HG03045 (cell line): ENCODE results near the gene LRRN2.

ENCODE experiments used
- ATAC-seq: cut with Tn5 transposase; IDR thresholded peaks from one replicate; pipeline ENCODE4 v1.9.1; 2021; ENCODE audit warnings: mild to moderate bottlenecking, moderate library complexity; ENCODE audit not compliant: unreplicated experiment

LRRN2 gene

DNA sequence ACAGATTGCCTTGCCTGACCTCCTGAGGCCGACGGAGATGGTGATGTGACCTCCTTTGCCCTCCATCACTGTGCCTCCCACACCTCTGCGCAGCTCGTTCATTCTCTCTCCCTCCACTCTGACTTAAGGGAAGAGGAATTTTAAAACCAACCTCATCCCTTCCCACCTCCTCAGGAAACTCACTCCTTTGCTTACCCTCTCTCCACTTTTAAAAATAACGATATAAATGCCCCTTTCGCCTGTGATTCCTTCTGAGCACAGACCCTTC lies 21.2 kb downstream of the LRRN2 start:
- ATAC-seq: no peak

DNA sequence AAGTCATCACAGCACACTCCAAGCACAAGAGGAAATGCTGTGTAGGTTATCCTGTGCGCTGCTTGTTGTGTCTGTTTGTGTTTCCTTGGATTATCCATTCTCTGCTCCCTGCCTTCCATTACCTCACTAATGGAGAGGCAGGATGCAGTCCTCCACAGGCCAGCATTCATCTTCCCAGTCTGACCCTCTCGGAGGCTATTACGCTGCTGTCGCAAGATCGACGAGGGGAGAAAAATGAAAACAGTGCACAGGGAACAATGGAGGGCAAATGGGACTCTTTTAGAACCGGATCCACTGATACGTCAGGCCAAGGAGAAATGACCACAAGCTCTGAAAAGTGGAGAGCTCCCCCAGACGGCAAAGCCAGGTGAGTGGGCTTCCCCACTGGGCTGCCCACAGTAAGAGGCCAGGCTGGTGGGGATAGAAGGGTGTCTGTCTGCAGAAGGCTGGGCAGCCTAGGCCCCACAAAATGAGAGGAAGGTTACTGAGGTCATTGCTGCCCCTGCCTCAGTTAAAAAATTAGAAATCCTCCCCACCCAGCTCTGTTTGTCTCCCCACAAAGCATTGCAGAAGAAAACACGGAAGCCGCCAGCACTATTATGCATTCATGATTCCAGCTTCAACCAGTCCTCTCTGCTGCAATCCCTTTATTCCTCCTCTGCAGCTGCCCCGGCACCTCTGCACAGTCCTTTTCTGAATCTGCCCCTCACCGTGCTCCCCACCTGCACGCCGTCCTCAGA lies 21.7 kb downstream of the LRRN2 start:
- no peak for ATAC-seq

DNA sequence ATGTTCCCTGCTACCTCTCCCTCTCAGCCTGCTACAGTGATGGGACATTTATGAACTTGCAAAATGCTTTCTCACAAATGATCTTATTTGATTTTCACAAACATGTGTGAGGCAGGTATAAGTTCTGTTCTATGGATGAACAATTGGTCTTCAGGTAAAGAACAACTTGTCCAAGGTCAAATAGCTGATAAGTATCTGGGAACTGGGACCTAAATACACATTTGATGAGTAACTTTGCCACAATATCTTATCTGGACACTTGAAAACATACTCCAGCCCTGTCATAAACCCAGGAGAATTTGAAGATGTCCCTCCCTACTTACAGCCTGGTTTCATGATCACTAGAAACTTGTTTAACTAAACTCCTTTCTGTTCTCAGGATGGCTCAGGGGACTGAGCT lies 23.0 kb downstream of the LRRN2 start:
- no peak for ATAC-seq

DNA sequence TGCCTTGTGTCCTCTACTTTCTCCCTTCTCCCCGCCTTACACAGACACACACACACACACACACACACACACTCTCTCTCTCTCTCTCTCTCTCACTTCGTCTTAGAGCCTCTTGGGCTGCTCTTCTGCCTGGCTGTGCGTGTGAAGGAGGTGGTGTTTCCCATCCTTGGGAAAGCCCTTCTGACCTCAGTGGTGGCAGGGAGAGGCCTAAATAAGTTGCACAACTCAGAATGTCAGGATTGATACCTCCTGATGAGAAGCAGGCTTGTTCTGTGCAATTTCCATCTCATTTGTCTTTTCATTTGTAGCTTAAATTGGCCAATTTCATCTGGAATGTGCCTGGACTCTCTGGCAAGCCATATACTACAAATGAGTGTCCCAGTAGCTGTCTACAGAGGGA lies 25.0 kb downstream of the LRRN2 start:
- no peak for ATAC-seq

DNA sequence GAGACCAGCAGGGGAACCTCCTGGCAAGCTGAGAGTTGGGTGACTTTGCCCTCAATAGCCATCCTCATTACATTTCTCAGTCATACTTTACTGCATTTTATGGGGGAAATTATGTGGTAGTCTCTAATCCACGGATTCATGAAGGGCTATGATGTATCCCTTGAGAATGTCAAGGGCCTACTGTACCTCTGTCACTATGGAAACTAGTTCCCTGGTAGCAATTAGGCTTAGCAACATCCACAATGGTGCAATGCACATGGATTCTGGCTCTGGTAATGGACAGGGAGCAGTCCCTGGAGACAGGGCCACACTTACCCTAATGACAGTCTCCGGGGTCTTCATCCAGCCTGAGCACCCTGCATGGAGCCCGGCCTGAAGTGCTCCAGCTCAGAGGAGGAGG lies 26.5 kb downstream of the LRRN2 start:
- ATAC-seq: no peak

DNA sequence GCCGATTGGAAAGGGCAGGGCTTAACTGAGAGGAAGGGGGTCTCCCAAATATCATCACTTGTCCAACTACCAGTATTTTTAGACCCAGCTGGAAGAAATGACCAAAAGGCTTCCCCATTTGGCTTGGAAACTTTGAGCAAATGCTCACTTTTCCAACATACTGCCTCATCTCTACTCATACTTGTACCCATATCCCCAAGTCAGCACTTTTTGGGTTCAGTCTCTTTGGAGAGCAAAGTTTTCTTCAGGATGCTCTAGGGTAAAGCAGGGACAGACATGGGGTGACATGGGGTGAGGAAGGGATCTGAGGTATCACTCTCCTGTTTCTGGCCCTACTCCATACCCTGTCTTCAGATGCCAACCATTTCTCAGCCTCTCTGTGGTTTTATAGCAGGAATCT lies 27.2 kb downstream of the LRRN2 start:
- no peak for ATAC-seq

DNA sequence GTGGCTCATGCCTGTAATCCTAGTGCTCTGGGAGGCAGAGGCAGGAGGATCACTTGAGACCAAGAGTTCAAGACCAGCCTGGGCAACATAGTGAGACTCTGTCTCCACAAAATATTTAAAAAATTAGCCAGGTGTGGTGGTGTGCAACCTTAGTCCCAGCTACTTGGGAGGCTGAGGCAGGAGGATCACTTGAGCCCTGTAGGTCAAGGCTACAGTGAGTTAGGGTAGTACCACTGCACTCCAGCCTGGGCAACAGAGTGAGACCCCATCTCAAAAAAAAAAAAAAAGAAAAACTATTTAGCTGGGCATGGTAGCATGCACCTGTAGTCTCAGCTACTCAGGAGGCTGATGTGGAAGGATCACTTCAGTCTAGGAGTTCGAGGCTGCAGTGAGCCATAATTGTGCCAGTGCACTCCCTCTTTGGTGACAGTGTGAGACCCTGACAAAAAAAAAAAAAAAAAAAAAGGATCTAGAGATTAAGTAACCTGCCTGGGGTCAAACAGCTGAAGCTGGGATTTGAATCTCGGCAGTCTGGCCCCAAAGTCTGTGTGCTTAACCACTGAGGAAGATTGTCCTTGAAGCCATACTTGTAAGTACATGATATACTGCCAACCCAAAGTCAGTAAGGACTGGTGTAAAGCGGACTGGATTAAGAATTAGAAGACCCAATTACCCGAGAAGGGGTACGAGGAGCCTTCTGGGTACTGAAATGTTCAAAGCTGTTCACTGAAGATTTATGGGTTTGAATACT lies 31.8 kb downstream of the LRRN2 start:
- ATAC-seq: no peak

DNA sequence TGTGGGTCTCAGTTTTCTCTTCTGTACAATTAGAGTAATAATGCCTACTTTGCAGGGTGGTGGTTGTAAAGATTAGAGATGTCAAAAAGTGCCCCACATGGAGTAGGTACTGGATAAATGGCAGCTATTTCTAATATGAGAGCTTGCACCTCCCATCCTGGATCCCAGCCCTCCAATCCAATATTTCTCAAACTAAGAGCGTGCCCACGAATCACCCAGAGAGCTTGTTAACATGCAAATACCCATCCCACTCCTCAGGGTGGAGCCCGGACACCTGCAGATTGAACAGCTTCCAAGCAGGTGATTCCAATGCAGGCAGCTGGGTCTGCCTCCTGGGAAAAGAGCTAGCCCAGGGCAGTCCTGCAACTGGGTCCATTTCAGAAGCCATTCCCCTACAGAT lies 33.0 kb downstream of the LRRN2 start:
- no peak for ATAC-seq

DNA sequence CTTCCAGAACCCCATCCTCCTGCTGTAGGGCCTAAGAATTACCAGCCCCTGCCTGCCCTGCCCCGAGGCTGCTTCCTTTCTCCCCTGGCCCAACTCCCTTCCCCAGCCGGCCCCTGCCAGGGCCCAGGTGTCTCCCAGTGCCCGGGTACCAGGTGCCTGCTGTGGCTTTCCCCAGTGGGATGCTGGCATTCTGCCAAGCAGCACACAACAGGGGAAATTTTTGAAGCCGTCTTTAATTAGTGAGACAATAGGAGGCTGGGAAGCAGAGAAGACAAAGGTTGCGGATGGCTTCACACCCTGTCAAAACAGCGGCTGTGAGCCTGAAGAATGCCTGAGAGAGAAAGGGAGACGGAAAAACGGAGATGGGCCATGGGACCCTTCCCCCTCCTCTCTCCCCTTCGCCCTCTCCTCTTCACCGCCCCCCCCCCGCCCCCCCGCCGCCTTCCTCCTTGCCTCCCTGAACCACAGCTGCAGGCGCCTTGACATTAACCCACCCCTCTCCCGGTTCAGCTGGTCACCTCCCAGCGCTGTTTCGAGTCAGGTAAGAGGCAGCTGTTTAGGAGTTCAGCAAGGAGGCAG lies 33.6 kb downstream of the LRRN2 start:
- ATAC-seq: no peak

DNA sequence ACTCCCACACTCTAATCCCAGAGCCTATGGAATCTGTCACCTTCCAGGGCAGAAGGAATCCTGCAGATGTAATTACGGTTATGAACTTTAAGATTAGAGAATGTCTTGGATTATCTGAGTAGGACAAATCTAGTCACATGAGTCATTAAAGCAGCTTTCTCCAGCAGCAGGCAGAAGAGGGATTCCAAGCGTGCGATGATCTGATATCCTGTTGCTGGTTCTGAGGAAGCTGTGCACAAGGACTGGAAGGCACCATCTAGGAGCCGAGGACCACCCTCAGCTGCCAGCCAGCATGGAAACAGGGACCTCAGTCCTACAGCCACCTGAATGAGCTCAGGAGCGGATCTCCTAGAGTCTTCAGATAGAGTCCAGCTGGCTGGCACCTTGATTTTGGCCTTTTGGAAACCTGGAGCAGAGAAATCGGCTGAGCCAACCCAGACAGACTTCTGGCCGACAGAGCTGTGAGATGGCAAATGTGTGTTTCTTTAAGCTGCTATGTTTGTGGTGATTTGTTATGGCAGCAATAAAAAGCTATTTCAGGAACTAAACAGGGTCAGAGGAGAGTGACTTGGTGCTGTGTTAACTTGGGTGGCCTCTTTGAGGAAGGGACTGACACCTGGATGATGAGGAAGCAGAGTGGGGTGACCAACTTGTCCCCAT lies 34.5 kb downstream of the LRRN2 start:
- ATAC-seq: no peak

DNA sequence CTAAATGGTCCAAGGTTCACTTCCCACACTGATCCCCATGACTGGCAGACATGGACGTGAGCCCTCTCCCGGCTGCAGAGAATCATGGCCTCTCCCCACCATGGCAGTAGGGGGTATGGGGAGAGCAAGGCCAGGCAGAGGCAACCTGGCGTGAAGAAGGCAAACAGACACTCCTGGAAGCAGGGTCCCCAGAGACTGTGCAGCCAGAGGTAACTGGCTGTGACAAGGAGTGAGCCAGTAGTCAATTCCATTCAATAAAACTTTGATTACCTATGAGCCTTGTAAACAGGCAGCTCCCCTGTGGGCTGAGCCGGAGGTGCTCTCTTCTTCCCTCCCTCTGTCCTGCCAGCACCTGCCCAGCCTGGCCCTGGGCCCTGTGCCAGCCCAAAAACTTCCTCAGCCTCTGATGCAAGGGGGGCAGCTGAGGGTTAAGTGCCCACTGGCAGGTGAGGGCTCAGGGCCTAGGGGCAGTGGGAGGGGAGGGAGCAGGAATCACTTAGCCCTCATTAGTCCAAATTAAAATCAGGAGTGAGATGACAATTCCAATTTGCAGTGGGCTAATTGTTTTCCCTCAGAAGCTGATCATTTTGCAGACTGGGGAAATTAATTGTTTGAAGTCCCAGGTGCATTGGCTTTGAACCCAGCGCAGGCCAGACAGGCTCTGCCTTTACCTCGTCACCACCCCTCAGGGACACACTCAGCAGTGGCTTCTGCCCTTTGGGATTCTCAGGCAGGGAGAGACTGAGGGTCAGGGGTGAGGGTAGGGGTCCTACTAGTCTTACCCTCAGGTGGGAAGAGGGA lies 35.6 kb downstream of the LRRN2 start:
- no peak for ATAC-seq

DNA sequence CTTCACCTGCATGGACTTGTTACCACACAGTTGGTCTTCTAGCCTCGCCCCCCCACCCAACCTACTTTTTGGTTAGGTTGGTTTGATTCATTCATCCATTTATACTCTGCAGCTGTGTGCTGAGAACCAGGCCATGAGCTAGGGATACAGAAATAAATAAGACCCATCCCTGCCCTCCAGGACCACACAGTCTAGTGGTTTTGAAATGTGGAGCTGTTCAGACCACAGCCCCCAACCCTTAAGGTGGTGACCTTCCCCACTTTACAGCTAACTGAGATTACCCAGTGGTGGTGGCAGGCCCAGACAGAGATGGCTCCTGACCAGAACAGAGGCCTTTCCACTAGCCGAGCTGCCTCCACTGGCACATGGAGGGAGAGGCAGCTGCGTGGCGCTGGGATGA lies 37.0 kb downstream of the LRRN2 start:
- ATAC-seq: no peak

DNA sequence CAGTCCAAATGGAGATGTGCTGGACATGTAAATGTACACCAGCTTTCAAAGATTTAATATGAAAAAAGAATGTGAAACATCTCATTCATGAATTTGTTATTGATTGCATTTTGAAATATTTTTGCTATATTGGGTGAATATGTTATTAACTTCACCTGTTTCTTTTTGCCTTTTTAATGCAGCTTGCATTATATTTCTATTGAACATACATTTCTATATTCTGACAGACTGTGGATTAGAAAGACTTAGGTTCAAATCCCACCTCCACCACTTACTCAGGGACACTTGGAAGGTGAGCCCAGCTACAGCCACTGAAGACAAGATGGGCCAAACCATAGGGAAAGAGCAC lies 37.8 kb downstream of the LRRN2 start:
- ATAC-seq: no peak

DNA sequence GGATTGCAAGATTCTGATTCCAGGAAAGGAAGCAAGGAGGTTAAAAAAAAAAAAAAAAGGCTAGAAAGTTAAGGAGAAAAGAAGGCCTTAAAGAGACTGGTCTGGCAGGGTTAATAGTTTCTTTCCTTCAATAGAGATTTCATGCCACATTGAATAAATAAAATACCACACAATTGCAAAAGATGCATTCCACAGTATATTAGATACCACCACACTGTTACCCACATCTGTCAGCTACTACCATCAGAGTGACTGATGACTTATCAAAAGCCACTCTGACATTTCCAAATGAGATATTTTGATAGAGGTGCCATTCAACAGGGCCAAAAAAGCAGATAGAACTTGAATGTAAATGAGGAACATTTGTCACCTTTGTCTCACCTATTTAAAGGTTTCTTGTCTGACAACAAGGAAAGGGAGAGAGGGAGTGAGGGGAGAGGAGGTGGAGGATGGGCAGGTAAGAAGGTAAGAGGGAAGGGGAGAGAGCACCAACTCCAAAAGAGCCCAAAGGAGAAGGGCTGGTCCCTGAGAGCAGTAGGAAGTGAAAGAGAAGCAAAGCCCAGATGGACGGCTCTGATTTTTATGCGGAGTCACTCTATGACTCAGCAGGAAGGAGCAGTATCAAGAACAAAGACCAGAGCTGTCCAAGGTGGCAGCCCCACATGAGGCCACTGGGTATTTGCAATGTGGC lies 38.3 kb downstream of the LRRN2 start:
- no peak for ATAC-seq

DNA sequence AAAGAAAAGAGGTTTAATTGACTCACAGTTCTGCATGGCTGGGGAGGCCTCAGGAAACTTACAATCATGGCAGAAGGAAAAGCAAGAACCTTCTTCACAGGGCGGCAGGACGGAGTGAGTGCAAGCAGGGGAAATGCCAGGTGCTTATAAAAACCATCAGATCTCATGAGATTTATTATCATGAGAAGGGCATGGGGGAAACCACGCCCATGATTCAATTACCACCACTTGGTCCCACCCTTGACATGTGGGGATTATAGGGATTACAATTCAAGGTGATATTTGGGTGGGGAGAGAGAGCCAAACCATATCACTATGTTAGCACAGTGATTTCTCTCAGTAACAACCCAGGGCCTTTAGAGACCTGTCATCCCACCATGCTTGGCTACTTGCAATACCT lies 39.9 kb downstream of the LRRN2 start:
- no peak for ATAC-seq

DNA sequence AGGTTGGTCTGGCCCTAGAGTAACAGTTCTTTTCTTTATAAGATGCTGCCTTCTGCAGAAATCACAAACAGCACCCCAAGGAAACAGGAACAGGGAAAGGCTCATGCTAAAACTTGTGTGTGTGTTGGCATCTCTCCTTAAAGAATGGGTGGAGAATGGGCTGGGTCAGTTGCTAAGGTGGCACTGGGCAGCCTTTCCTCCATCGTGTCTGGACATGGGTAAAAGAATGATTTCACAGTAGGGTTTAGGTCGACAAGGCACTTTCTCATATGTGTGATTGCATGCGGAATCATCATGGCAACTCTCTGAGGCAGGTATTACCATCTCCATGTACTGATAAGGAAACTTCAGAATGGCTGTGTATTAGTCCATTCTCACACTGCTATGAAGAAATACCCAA lies 40.3 kb downstream of the LRRN2 start:
- ATAC-seq: no peak

DNA sequence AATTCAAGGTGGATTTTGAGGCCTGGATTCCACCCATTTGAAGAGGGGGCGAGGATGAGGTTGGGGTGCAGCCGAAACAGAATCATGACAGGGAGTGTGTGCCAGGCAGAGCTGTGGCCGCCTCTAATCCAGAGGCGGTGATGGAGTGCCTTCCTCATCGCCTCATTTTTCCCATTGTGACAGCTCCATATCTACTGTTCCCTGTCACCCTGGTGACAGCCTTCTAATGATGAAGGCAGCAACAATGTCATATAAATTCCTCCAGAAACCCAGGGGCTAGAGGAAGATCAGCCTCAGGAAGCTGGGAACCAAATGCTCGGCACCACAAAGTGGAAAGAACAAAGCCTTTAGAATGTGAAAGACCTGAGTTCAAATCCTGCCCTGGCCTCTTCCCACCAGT lies 42.0 kb downstream of the LRRN2 start:
- ATAC-seq: no peak

DNA sequence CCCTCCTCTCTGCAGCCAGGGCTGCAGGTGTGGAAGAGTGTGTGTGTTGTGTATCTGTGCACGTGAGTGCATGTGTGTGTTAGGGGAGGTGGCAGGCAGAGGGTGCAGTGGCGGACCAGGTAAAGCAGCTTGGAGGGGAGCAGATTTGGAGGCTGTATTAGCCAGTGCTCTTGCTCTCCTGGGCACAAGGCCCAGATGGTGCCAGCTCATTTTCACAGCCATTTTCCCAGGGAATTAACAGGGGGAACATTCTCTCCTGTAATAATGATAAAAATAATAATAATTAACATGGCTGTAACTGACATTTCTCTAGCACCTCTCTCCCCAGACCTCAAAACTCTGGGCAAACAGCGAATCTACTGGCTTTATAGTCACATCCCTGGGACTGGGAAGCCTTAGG lies 43.6 kb downstream of the LRRN2 start:
- ATAC-seq: no peak

DNA sequence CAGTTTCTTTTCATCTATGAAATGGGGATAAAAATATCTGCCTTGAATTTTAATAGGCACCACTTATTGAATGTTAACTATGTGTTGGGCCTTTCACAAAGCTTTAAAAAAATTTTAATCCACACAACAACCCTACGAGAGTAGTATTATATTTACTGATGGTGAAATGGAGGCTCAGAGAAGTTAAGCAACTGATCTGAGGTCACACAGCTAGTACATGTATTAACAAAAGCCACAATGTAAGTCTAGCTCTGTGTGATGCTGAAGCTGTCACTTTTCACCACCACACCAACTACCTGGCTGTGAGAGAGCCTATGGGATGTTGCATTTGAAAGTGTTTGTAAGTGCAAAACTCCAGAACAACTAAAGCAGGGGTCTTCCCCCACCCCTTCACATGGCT lies 44.1 kb downstream of the LRRN2 start:
- ATAC-seq: no peak

DNA sequence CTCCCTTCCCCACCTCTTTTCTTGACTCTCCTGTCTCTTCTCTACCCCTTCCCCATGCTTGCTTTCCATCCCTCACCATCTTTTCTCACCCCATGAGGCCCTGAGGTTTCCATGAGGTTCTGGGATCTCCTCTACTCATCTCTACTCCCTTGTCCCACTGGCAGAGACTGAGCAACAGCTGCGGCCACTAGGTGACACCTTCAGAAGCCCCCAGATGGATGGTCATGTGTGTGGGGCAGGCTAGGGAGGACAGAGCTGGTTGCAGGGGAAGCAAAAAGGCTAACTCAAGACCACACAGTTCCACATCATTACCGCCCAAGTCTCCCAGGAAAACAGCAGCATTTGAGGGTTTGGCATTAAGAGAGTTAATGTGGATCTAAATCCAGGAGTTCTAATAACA lies 45.0 kb downstream of the LRRN2 start:
- ATAC-seq: no peak
